Measurements from ENCODE around the gene PDGFA.

DNA sequence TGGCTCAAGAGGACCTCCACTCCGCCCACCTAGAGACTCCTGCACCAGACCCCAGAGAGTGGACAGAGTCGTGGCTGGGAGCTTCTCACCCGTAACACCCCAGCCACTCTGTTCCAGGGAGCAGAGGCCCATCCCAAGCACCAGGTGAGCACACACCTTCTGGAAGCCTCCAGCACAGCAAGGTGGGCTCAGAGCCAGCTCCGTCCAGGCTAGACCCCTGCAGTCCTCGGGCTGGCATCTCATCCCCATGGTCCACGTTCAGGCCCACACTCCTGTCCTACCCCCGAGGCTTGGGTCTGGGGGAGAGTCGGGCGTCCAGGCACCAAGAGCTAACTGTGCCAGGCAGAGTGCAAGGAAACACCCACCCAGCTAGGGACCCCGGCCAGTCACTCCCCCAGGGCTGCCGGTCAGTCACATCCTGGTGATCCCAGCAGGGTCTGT is 13.2 kb downstream of the PDGFA start:
- TF ChIP-seq, protein P1, sequence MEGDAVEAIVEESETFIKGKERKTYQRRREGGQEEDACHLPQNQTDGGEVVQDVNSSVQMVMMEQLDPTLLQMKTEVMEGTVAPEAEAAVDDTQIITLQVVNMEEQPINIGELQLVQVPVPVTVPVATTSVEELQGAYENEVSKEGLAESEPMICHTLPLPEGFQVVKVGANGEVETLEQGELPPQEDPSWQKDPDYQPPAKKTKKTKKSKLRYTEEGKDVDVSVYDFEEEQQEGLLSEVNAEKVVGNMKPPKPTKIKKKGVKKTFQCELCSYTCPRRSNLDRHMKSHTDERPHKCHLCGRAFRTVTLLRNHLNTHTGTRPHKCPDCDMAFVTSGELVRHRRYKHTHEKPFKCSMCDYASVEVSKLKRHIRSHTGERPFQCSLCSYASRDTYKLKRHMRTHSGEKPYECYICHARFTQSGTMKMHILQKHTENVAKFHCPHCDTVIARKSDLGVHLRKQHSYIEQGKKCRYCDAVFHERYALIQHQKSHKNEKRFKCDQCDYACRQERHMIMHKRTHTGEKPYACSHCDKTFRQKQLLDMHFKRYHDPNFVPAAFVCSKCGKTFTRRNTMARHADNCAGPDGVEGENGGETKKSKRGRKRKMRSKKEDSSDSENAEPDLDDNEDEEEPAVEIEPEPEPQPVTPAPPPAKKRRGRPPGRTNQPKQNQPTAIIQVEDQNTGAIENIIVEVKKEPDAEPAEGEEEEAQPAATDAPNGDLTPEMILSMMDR (IDR thresholded peaks at IDR 0.05): no peak
- no peak for TF ChIP-seq EP300 (IDR thresholded peaks at IDR 0.05)
- no peak for TF ChIP-seq POLR2AphosphoS5 (IDR thresholded peaks at IDR 0.05)
- TF ChIP-seq POLR2A (IDR thresholded peaks at IDR 0.05): no peak
